HL-60 (cell line): ENCODE results near the gene RNU5D-1.

ENCODE experiments used
- DNase-seq, 2 experiments: peaks; one replicate each; pipeline ENCODE4 v3.0.0-alpha.2; 2010 to 2020; ENCODE audit warnings: low read depth in 1 of 2, low spot score in 1 of 2
- H3K27ac ChIP-seq: fragments of 250-450 bp; sonication (Bioruptor Pico); replicated peaks from 2 replicates; pipeline ENCODE4 v1.5.1; 2020; ENCODE audit warnings: mild to moderate bottlenecking, moderate library complexity
- H3K27me3 ChIP-seq: fragments of 250-450 bp; sonication (Bioruptor Pico); 2 replicates; pipeline ENCODE4 v1.5.1; 2021; ENCODE audit warnings: mild to moderate bottlenecking, moderate library complexity; ENCODE audit not compliant: insufficient read depth, poor library complexity, severe bottlenecking
- H3K4me3 ChIP-seq: replicated peaks from 2 replicates; pipeline ENCODE4 v1.5.1; 2011; ENCODE audit warnings: mild to moderate bottlenecking, control low read depth, low read length; ENCODE audit not compliant: insufficient read depth
- GABPA ChIP-seq: IDR thresholded peaks from 2 replicates; pipeline ENCODE4 v1.6.1; 2012; ENCODE audit warnings: low read depth
- POLR2AphosphoS5 ChIP-seq: IDR thresholded peaks from 2 replicates; pipeline ENCODE4 v1.6.1; 2012; ENCODE audit warnings: low read depth
- SPI1 ChIP-seq: IDR thresholded peaks from 2 replicates; pipeline ENCODE4 v1.6.1; 2012; ENCODE audit warnings: low read depth, mild to moderate bottlenecking, borderline replicate concordance
- TF ChIP-seq, protein P1 (sequence below): IDR thresholded peaks from 2 replicates; pipeline ENCODE4 v1.6.1; 2012; ENCODE audit warnings: low read depth; ENCODE audit not compliant: insufficient replicate concordance
- TF ChIP-seq, protein P2 (sequence below): IDR thresholded peaks from one replicate; pipeline ENCODE4 v1.5.1; 2011; ENCODE audit warnings: low read length, control low read depth, inconsistent platforms; ENCODE audit not compliant: insufficient read depth

The RNU5D-1 gene

DNA sequence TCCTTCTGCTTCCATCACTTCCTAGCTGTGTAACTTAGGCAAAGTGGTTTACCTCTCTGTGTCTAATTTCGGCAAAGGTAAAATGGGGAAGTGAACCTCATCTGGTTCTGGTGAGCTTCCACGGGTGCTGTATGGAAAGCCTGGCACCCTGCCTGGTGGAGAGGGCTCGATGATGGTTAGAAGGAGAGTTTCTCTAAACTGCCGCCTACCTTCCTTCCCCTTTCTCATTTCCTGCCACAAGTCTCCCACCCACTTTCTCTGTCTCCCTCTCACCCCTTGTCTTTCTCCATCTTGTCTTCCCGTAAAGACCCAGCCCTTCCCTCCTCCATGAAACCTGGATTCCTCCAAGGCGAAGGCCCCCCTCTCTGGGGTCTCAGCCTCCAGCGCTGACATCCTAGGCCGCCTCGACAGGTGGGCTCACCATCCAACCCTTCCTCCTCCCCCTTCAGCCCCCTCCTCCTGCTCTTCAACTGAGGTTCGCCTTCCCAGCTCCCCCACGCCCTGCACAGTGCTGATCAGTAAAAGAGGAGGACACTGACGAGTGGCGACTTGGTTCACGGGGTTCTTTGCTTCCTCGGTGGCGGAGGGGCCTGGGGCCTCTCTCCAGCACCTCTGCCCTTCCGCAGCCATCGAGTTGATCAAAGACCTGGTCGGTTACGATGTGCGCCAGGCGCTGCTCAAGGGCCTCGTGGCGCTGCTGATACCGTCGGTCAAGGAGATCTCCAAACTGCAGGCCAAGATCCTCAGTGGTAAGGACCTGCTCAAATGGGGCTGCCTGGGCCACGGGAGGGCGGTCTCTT lies 7.3 kb downstream of the RNU5D-1 start:
- TF ChIP-seq, protein P1, sequence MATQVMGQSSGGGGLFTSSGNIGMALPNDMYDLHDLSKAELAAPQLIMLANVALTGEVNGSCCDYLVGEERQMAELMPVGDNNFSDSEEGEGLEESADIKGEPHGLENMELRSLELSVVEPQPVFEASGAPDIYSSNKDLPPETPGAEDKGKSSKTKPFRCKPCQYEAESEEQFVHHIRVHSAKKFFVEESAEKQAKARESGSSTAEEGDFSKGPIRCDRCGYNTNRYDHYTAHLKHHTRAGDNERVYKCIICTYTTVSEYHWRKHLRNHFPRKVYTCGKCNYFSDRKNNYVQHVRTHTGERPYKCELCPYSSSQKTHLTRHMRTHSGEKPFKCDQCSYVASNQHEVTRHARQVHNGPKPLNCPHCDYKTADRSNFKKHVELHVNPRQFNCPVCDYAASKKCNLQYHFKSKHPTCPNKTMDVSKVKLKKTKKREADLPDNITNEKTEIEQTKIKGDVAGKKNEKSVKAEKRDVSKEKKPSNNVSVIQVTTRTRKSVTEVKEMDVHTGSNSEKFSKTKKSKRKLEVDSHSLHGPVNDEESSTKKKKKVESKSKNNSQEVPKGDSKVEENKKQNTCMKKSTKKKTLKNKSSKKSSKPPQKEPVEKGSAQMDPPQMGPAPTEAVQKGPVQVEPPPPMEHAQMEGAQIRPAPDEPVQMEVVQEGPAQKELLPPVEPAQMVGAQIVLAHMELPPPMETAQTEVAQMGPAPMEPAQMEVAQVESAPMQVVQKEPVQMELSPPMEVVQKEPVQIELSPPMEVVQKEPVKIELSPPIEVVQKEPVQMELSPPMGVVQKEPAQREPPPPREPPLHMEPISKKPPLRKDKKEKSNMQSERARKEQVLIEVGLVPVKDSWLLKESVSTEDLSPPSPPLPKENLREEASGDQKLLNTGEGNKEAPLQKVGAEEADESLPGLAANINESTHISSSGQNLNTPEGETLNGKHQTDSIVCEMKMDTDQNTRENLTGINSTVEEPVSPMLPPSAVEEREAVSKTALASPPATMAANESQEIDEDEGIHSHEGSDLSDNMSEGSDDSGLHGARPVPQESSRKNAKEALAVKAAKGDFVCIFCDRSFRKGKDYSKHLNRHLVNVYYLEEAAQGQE: no peak
- TF ChIP-seq POLR2AphosphoS5 (peak; percentile 69), SPI1 (peak; percentile 100), GABPA (0 out of 2 replicates have a peak, but pooled peaks have one; percentile 22)
- DNase-seq: peak; percentile 77 to 97
- H3K27me3 ChIP-seq: no peaks in the 10 kb centered on the region
- peak overlapping the region; percentile 34 for H3K4me3 ChIP-seq
- peak overlapping the region; percentile 99 for H3K27ac ChIP-seq

DNA sequence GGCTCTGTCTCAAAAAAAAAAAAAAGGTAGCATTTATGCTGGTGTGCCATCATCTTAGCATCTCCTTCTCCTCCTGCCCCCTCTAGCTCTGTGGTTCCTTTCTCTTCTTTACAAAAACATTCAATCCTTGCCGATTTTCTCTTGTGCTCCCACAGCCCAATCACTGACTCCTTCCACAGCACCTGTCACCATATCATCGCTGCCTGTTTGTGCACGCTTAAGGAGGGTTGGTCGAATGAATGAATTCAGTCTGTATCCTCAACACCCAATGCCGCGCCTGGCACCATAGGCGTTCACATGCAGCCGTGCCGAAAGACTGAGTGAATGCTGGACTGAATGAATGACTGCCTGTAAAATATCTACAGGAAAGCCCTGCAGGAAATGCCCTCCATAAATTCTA lies 7.9 kb downstream of the RNU5D-1 start:
- no peaks in the 10 kb centered on the region for H3K27me3 ChIP-seq
- DNase-seq: no peak
- no peak overlapping the region for H3K4me3 ChIP-seq
- H3K27ac ChIP-seq: peak overlapping the region; percentile 99
- no peak for TF ChIP-seq SPI1
- TF ChIP-seq, protein P2, sequence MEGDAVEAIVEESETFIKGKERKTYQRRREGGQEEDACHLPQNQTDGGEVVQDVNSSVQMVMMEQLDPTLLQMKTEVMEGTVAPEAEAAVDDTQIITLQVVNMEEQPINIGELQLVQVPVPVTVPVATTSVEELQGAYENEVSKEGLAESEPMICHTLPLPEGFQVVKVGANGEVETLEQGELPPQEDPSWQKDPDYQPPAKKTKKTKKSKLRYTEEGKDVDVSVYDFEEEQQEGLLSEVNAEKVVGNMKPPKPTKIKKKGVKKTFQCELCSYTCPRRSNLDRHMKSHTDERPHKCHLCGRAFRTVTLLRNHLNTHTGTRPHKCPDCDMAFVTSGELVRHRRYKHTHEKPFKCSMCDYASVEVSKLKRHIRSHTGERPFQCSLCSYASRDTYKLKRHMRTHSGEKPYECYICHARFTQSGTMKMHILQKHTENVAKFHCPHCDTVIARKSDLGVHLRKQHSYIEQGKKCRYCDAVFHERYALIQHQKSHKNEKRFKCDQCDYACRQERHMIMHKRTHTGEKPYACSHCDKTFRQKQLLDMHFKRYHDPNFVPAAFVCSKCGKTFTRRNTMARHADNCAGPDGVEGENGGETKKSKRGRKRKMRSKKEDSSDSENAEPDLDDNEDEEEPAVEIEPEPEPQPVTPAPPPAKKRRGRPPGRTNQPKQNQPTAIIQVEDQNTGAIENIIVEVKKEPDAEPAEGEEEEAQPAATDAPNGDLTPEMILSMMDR: no peak
- TF ChIP-seq GABPA: no peak
- no peak for TF ChIP-seq POLR2AphosphoS5
- TF ChIP-seq, protein P1: no peak

DNA sequence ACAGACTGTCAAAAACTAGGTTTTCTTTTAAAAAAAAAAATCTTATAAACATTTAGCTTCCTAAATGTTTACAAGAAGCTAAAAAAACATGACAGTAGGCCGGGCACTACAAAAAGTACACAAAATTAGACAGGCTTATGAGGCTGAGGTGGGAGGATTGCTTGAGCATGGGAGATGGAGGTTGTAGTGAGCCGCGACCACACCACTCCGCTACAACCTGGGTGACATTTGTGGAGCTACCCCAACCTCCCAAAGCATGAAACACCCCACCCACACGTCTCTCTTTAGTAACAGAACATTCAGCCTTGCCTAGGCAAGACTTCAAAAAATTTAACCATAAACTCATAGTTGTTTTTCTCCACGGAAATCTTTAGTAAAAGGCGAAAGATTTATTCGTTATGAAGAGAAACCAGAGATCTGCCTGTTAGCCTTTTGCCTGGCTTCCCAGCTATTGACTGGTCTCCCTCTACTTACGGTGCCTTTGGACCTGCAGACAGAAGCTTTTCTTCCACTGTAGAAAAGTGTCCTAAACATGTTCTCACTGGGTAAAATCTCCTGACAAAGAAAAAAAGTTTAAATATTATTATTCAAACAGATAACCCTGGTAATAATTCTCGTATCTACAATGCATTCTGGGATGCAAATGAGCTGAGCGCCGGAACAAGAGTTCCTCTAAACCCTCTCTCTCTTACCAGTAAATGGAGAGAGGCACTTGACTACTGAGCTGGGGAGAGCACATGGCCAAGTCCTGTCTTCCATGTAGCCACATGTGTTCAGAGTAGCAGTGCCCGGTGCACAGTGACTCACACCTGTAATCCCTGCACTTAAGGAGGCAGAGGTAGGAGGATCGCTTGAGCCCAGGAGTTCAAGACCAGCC lies 9.2 kb downstream of the RNU5D-1 start:
- TF ChIP-seq POLR2AphosphoS5 (peak; percentile 100), GABPA (peak; percentile 70; the same call in 1 of the 2 replicates), SPI1 (peak; percentile 40; the same call in 1 of the 2 replicates)
- TF ChIP-seq, protein P1: peak; percentile 30
- TF ChIP-seq, protein P2: no peak
- no peaks in the 10 kb centered on the region for H3K27me3 ChIP-seq
- H3K4me3 ChIP-seq: no peak overlapping the region
- peak; percentile 95 to 97 for DNase-seq
- peak overlapping the region; percentile 99 for H3K27ac ChIP-seq
